HG03342 (cell line): ENCODE data around the gene KRT6A.

Experiments used
- ATAC-seq: cut with Tn5 transposase; IDR thresholded peaks from one replicate; pipeline ENCODE4 v1.9.1; 2021; ENCODE audit warnings: mild to moderate bottlenecking, moderate library complexity; ENCODE audit not compliant: unreplicated experiment

The KRT6A gene

DNA sequence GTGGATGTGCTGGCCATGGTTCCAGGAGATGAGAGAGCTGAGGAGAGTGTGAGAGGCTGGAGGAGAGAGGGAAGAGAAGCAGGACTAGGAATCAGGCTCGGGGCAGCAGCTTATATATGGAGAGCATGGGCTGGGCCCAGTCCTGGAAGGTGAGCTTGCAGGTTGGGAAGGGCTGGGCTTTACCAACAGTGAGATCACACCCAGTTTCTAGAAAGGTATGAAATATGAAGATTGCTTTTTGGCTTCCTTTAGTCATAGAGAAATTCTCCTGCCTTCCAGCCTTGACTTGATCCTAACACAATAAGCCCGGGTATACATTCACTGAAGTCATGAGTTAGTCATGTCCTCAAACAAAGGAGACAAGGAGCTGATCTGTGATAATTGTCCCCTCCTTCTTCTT is at the start of gene KRT6A:
KRT6A (minus strand) TSS at position 86 of the 400 bp plus-strand sequence; CDS start at position 17, 69 bp downstream.
- ATAC-seq = no peak

DNA sequence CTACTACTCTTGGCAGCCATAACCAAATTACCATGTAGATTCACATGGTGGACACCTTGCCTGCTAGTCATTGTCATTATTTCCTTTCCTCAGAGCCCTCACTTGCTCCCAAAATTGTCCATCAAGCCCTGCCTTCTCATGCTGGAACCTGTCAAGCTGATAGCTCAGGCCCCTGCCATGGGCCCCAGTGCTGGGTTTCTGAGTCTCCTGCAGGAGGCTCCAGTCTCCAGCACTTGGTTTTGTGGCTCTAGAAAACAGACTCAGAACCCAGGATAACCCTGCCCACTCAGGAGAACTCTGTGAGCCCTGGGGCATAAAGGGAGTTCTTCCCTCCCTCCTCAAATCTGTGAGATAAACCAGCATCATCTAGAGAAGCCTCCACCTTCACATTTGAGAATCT is 49.1 kb upstream of the KRT6A start:
- ATAC-seq = no peak

DNA sequence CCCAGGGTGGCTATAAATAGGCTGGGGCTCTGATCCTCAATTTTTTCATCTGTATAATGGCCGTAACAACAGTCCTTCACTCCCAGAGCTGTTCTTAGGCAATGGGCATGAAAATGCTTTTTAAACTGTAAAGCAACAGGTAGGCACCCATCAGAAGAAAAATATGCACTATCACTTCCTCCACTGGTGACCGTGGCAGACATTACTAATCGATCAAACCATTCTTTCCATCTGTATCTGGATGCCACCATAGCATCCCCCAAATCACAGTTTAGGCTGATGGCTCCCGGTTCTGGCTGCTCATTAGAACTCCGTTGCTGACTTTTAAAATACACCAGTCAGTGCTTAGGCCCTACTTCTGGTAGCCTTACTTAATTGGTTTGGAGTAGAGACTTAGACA is 48.7 kb upstream of the KRT6A start:
- ATAC-seq = no peak

DNA sequence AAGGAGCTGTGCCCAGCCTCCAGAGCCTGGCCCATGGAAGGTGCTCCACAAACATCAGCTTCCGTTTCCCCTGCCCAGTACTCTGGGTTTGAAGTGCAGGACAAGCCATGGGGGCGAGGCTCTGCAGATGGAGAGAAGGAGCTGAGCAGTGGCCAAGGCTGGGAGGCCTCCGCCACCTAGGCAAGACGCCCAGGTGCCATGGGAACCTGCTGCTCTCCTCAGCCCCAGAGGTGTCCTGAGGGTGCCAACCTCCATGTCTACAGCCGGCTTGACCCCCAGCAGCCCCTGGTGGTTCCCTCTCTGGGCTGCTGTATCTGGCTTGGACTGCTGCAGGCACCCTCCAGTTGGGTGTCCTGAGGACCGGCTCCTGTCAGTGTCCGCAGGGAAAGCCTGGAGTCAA is 47.5 kb upstream of the KRT6A start:
- ATAC-seq = no peak

DNA sequence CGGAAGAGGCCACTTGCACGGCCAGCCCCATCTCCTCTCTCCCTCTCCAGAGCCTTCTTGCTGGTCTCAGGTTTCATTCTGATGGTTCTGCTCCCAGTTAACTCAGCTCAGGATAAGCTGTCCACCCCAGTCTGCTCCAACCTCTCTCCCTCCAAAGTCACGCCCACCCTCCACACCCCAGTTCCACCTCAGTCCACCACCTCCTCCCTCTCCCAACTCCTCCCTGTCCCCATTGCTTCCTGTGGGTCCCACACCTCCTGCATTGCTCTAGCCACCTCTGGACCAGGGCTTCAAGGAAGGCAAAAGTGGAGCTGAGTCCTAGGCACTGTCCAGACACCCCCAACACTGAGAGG is 46.7 kb upstream of the KRT6A start:
- ATAC-seq = no peak

DNA sequence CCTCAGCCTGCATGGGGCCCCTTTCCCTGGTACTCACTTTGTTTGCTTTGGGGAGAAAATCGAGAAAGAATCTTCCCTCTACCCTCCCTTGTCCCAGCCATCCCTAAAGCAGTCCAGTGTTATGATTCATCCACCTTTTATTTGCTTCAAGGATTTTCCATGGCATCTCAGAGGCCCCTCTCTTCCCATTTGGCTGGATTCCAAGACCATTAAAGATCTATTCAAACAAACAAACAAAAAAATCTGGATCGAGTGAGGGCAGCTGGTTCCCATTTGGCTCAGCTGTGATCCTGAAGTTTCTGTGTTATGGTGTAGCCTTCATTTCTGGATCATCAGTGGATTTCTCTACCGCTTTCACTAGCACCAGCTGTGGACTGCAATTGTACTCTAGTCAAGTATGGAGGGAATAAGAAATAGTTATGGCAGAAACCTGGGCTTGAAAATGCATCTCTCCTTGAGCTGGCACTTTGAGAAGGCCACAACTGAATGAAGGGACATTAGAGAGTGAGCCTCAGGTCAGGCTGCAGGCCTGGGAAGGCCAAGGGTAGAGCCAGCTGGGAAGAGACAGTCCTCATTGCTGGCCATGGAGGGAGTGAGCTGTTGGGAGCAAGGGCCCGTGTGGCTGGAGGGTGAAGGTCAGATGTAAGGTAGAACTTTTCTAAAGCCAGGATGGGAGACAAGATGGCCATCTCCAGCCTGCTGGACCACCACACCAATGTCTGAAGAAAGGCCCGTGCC is 46.2 kb upstream of the KRT6A start:
- ATAC-seq = no peak

DNA sequence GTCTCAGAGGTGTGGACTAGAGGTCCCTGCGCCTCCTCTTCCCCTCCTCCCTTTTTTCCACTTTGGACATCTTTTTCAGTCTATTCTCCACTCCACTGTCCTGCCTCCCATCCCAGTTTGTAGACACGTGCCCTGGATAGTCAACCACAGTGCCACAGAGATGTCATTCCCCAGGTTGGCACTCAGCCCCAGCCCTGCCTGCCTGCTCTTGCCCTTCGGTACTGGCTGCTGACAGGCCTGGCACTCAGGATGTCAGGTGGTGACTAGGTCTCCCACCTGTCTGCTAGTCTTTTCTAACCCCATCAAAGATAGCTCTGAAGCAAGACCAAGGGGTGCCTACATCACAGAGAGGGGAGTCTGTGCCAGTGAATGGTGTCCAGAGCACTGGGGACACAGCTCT is 44.0 kb upstream of the KRT6A start:
- no peak for ATAC-seq

DNA sequence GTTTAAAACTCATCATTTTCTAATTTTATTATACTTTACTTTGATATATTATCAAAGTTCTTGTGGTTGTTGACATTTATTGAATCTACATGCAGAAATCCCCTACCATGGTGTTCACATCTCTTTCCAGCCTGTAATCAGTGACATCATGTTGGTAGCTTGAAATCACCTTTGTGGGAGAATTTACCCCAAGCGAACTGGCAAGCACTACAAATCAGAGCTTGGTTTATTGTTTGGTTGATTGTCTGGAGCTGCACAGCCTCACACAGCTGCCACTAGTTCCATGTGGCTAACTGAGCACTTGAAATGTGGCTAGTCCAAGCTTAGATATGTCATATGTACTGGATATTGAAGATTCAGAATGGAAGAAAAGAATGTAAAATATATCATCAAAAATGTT is 42.5 kb upstream of the KRT6A start:
- ATAC-seq = no peak

DNA sequence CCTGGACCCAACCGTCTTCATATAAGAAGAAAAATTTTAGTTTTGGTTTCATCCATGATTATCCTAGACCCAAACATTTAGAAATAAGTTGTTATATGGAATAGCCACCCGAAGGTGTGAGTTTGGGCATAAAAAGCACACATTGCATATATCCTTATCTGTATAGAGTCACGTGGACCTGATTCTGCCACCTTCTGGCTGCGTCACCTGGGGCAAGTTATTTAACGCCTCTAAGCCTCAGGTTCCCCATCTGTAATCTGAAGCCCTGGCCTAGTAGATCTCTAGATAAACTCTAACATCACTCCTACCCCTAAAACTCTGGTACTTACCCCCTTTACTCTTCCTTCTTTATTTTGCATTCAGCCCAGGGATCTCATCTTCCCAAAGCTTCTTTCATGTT is 41.4 kb upstream of the KRT6A start:
- no peak for ATAC-seq

DNA sequence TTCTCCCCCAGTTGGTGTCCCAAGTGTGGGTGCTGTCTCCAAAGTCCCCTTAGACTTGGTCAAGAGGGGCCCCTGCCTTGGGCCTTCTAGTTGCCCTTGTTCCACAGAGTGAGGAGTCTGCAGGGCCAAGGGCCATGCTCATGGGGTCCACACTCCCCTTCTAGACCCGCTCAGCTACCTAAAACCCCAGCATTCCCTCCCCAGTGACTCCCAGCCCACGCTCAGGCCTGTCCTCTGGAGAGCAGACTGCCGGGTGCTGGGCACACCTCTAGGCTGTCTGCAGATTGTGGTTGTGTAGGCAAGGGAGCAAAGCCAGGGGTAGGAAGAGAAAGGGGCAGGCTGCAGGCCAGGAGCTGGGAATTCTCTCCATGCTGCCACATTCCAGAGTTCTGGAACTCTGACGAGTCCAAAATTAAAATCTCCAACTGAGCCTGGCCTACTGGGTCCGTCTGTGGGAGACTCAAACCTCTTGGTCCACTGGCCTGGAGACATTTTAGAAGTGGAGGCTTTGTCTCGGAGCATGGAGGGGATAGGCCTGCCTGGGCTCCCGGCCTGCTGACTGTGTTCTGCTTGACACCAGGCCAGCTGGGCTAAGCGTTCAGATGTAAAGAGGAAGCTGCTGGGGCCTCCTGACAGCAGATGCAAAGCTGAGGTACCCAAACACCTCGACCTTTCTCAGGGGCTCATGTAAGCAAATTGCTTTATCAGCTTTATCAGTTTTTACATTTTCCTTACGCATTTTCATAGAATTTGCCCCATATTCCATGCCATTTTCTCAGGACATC is 40.8 kb upstream of the KRT6A start:
- ATAC-seq = no peak

DNA sequence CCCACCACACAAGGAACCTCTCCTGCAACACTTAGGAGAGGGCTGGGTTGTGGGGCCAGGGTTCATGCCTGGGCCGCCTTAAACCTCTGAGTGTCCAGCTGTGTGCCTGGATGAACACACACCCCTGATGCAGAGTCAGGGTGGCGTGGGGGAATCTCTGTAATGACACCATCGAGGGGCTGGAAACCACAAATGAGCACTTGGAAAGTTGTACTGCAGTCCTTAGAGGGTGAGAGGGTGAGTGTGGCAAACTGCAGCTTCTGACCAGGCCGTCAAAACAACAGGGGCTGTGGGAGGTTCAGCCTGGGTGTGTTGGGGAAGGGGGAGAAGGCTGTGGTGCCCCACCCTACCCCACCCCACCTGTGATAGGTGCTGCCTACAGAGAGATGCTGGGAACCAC is 39.6 kb upstream of the KRT6A start:
- ATAC-seq = no peak

DNA sequence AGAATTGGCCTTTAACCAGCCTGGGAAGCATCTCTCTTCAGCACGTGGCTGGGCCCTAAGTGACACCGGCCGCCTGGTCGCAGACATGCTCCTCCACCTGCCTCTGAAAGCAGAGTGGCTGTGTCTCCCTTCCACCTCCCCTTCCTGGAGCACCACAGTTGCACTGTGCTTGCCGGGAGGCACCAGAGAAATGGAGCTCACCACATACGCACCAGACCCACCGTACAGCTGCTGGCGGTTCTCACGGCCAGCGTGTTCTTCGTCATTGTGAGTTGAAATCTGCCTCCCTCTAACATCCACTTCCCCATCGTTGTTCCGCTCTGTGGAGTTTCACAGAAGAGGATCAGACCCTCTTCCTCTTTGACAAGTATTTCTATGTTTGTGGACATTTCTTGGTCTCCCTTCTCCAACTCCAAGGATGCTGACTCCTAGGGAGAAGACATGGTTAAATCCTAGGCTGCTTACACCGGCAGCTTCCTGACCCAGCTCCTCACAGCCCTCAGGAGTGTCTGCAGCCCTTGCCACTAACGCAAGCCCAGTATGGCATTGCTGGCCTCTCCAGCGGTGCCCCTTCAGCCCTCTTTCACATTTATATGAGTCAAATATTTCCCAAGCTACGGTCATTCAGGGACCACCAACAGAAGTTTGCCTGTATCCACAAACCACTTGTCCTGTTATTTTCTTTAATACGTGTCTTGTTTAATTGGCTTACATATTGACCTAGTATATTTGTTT is 38.7 kb upstream of the KRT6A start:
- no peak for ATAC-seq

DNA sequence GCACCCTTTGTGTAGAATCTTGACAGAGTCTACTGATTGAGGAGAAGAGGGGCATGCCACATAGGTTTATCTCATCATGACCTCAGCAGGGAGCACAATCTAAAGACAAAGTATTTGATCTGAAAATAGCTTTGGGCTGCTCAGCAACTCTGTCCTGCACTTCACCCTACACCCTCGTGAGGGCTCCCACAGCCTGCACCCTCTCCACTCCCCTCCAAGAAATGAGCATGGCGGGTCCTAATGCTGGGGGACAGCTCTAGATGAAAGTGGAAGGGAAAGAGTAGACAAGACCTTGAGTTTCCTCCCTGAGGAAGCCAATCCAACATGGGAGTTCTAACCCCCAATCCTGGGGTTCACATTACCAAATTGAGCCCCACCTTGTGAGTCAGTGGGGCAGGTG is 37.8 kb upstream of the KRT6A start:
- ATAC-seq = no peak

DNA sequence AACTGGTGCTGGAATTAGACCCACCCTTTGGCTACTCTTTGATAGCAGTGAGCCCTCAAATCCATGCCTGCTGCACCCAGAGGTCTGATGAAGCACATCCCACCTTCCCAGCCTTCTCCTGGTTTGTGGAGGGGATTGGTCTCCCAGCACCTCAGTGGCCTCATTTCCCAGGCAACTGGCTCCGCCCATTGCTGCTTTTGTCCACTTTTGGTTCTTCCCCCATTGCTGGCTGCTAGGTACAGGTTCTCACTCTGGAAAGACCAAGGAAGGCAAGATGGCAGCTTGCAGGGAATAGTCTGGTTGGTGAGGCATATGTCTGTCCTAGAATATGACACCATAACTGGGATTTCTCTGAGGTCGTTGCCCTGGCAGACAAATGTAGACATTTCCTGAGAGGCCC is 37.3 kb upstream of the KRT6A start:
- no peak for ATAC-seq

DNA sequence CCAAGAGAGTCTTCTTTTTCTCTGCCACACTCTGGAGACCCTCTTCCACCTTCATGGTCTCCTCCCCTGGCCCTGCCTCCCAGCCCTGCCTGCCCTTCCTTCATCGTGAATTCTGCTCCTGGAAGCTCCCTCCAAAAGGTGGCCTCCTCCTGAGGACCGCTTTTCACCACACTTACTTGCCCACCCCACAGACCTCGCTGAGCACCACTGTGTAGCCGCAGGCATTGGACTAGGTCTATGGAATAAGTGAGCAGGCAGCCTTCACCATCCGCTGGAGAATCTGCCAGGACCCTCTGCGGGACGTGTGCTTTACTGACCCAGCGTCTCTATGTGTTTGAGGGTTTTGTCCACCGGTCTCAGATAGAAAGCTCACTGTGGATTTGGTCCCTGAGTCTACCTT is 36.8 kb upstream of the KRT6A start:
- no peak for ATAC-seq

DNA sequence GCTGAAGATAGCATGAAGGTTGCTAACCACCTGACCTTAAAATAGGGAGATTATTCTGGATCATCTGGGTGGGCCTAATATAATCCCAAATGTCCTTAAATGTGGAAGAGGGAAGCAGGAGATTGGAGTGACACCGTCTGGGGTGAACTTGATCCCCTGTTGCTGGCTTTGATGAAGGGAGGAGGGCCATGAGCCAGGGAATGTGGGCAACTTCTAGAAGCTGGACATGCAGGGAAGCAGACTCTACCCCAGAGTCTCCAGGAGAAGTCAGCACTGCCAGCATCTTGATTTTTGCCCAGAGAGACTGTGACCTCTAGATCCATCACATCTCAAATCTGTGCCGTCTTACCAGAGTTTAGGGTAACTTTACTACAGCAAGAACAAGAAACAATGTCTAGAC is 36.4 kb upstream of the KRT6A start:
- ATAC-seq = no peak

DNA sequence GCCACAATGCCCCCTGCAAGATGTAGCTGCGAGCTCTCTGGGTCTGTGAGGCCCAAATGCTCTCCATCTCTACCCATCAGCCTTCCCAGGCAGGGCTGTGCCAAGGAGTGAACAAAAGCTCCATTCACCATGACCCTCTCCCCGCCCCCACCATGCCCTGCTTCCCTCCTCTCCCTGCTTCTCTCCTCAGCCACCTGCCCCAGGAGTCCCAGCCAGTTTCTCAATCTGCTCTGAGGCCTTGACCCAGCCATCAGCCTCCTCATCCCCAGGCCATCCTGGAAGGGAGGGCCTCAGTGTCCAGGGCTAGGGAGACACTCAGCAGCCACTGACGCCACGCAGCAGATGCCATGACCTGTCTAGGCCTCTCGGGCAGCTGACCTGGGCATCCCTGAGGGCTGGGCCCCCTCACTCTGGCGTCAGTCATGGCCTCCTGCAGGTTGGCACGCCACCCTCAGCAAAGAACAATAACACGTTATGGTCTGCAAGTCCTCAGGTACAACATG is 35.6 kb upstream of the KRT6A start:
- ATAC-seq = no peak

DNA sequence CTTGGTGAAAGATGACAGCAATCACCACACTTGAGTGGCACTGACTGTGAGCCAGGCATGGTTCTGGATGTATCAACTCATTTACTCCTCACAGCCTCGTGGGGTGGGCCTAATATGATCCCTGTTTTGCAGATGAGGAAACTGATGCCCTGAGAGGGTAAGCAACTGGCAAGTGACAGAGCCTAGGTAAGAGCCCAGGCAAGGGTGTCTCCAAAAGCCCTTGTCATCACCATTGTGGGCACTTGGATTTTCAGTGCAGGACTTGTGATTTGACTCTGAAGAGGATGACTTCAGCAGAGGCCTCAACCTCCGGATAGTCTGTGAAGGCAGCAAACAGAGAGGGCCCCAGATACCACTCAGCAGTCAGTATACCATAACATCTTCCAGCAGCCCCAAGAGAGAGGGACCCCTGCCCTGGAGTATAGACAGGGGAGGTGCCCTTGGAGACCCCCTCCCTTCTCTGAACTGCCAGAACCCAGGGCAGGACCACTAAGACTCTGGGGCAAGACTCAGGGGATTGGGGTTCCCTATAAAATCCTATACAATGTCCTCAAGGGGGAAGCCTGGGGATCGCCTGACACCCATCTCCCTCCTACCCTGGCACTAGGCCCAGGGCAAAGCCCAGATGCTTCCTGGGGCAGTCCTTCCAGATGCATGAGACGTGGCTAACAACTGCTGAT is 34.2 kb upstream of the KRT6A start:
- ATAC-seq = no peak

DNA sequence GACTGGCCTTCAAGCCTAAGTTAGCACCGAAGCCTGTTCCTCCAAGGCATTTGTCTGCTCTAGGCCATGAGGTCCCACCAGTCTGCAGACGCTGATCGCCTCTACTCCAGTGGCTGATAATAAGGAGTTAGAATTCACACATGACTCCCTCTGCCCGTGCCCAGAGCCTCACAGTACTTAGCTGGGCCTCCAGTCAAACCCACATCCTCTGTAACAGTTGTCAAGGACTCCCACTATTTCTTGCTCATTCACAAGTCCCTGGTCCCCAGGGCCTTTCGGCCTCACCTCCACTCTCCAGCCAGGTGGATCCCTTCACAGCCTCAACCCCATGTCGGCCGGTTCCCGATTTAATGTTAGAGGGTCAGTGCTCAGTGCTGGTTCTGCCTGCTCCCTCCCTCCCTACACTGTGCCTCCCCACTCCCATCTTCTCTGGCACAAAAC is 33.5 kb upstream of the KRT6A start:
- ATAC-seq = no peak

DNA sequence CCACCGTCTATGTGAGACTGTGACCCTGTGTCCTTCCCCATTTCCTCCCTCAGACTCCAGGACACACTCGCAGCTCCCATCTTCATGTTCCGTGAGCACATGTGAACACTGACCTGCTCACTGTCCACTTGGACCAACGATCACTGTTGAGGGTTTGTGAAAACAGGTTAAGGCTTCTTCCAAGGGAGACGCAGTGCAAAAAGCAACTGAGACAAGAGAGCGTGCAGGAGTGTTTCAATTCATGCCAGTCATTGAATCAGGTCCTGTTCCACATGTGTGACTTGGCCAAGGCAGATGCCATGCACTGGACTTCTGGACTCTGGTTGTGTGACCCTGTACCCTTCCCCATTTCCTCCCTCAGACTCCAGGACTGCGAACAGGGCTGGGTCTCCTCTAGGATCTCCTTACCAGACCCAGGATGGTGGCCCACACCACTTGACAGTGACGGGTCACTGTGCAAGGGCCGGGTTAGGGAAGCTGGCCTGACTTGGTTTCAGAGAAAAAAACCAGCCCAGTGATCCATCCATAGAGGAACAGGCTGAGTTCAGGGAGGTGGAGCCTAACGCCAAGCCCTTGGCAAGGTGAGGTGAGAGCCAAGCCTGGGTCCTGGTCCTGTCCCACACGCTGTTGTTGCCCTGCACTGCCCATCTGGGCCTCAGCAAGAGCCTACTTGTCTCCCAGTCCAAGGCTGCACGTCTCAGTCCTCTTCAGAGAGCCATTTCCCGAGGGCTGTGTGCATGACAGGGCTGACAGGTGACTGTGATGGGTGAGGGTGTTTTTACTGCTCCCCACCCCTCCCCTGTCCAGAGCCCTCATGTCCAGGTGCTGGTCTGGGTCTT is 32.8 kb upstream of the KRT6A start:
- no peak for ATAC-seq
